Caco-2 (cell line): Measurements from ENCODE around the gene BCAR1. TPM values are rescaled to one million over a fixed set of nuclear protein-coding genes. Genes with fewer than 3 reads are reported as not detected.

Experiments used
- BruUV-seq: library from RNA; stranded (reverse); fragments of 400-500 nt; replicated peaks from 2 replicates; lab custom pipeline; 2021; lab: Mats Ljungman, UMichigan
- CTCF ChIA-PET: fragments of 300-600 bp; sonication (Branson Sonifier 250); formaldehyde crosslinking; loops from one replicate; lab custom pipeline; 2022; ENCODE audit warnings: antibody characterized with exemption; lab: Charles Lee
- POLR2A ChIA-PET: fragments of 300-600 bp; sonication (Branson Sonifier 250); formaldehyde crosslinking; loops from one replicate; lab custom pipeline; 2022; ENCODE audit warnings: antibody characterized with exemption; lab: Charles Lee
- DNase-seq, 2 experiments: peaks; one replicate each; pipeline versions ENCODE4 v3.0.0 to v3.0.0-alpha.2; 2020 to 2022
- H3K27me3 ChIP-seq: replicated peaks from 2 replicates; pipeline ENCODE4 v1.6.0; 2011; ENCODE audit warnings: low read length; ENCODE audit not compliant: control insufficient read depth, insufficient read depth
- H3K36me3 ChIP-seq: 2 replicates; pipeline ENCODE4 v1.5.1; 2011; ENCODE audit warnings: low read length; ENCODE audit not compliant: control insufficient read depth, insufficient read depth
- H3K4me1 ChIP-seq: fragments of 250-450 bp; sonication (Bioruptor Pico); 2 replicates; pipeline ENCODE4 v1.5.1; 2020; ENCODE audit warnings: mild to moderate bottlenecking
- H3K4me3 ChIP-seq: 2 replicates; pipeline ENCODE4 v1.5.1; 2011; ENCODE audit warnings: low read depth, mild to moderate bottlenecking, control low read depth, low read length
- H3K9me3 ChIP-seq: fragments of 250-450 bp; sonication (Bioruptor Pico); 2 replicates; pipeline ENCODE4 v1.5.1; 2020; ENCODE audit warnings: mild to moderate bottlenecking, moderate library complexity
- H3K27ac Mint-ChIP-seq: one replicate; pipeline ENCODE4 v1.8.0; 2022; ENCODE audit warnings: mixed read lengths; ENCODE audit not compliant: unreplicated experiment
- H3K27me3 Mint-ChIP-seq: one replicate; pipeline ENCODE4 v1.8.0; 2022; ENCODE audit warnings: mixed read lengths; ENCODE audit not compliant: insufficient read depth, unreplicated experiment
- H3K36me3 Mint-ChIP-seq: one replicate; pipeline ENCODE4 v1.8.0; 2022; ENCODE audit warnings: mild to moderate bottlenecking, mixed read lengths; ENCODE audit not compliant: insufficient read depth, unreplicated experiment
- H3K4me1 Mint-ChIP-seq: one replicate; pipeline ENCODE4 v1.8.0; 2022; ENCODE audit warnings: low read depth, mixed read lengths; ENCODE audit not compliant: unreplicated experiment
- H3K4me3 Mint-ChIP-seq: one replicate; pipeline ENCODE4 v1.8.0; 2022; ENCODE audit warnings: mild to moderate bottlenecking, moderate library complexity, mixed read lengths; ENCODE audit not compliant: unreplicated experiment
- H3K9me3 Mint-ChIP-seq: one replicate; pipeline ENCODE4 v1.8.0; 2022; ENCODE audit warnings: mixed read lengths; ENCODE audit not compliant: unreplicated experiment
- CTCF ChIP-seq, 2 experiments: fragments of 200-600 bp in 1 of 2; IDR thresholded peaks; 1 replicate in 1 of 2; 2 replicates in 1 of 2; pipeline versions ENCODE4 v1.5.1 to v1.8.0; 2011 to 2022; ENCODE audit warnings: antibody characterized with exemption in 1 of 2, control low read depth in 1 of 2, inconsistent platforms in 1 of 2, low read depth in 1 of 2, low read length in 1 of 2, mild to moderate bottlenecking in 1 of 2, moderate library complexity in 1 of 2; ENCODE audit not compliant: insufficient read depth in 1 of 2, severe bottlenecking in 1 of 2, unreplicated experiment in 1 of 2
- intact Hi-C: fragments of 100-400 bp; cut with micrococcal nuclease; formaldehyde crosslinking; loops from one replicate; pipeline ENCODE4 v1.10.0; 2022; ENCODE audit not compliant: unreplicated experiment
- total RNA-seq: library from RNA; stranded (reverse); gene quantifications from 2 replicates; pipeline ENCODE4 v1.2.3, GENCODE V29; 2022

BCAR1 gene
- total RNA-seq, 1 experiment from 2014 or later = 95.5 TPM

- no peak for TF ChIP-seq CTCF (IDR thresholded peaks at IDR 0.05; ENCODE audit: insufficient read depth in 1 of 2, low read depth in 1 of 2, low read length in 1 of 2, severe bottlenecking in 1 of 2, unreplicated experiment in 1 of 2)
- Mint-ChIP-seq H3K27ac (no peak overlapping the region), H3K4me1 (peaks cover 6% of the 10 kb centered on the region), H3K36me3 (peaks cover 80% of the 10 kb centered on the region), H3K9me3 (no peaks in the 10 kb centered on the region), H3K4me3 (no peak overlapping the region), H3K27me3 (no peaks in the 10 kb centered on the region)
- no peak for DNase-seq
- POLR2A ChIA-PET = no interaction called here
- Histone ChIP-seq H3K36me3 (peaks cover 3% of the 10 kb centered on the region), H3K27me3 (no peaks in the 10 kb centered on the region), H3K4me3 (no peak overlapping the region), H3K4me1 (no peaks in the 10 kb centered on the region), H3K9me3 (no peaks in the 10 kb centered on the region)
- no TSS peak for BruUV-seq
- CTCF ChIA-PET = interaction anchor here (0.6 to 3.1 kb wide), 5 partner anchors 10 to 150 kb away, joined by 3 to 40 read pairs (median 4); no protein-coding TSS in a partner anchor
- intact Hi-C loops = no loop called here
Measured at GRCh38 chr16:75235721-75236193, 15.7 kb downstream of the BCAR1 start.

GRCh38 chr16:75234856-75235696 is 16.3 kb downstream of the BCAR1 start:
- H3K9me3 Mint-ChIP-seq = no peaks in the 10 kb centered on the region
- no peaks in the 10 kb centered on the region for H3K4me1 ChIP-seq
- H3K4me3 ChIP-seq = no peak overlapping the region
- H3K4me1 Mint-ChIP-seq = peaks cover 6% of the 10 kb centered on the region
- H3K27me3 ChIP-seq = no peaks in the 10 kb centered on the region
- no peak overlapping the region for H3K4me3 Mint-ChIP-seq
- H3K36me3 Mint-ChIP-seq = peaks cover 81% of the 10 kb centered on the region
- H3K36me3 ChIP-seq = peaks cover 3% of the 10 kb centered on the region
- H3K27ac Mint-ChIP-seq = peak overlapping the region; percentile 60
- ChIA-PET POLR2A (no interaction called here), CTCF (interaction anchor here (0.6 to 3.1 kb wide), 7 partner anchors 10 to 167 kb away, joined by 3 to 40 read pairs (median 4); partner anchors contain the start of gene CTRB1)
- intact Hi-C loops = loop anchor here (1.0 to 5.0 kb wide), 4 partner anchors 31 to 168 kb away; no protein-coding TSS in a partner anchor
- DNase-seq = no peak
- no peak for TF ChIP-seq CTCF (IDR thresholded peaks at IDR 0.05; ENCODE audit: insufficient read depth in 1 of 2, low read depth in 1 of 2, low read length in 1 of 2, severe bottlenecking in 1 of 2, unreplicated experiment in 1 of 2)
- BruUV-seq = no TSS peak
- no peaks in the 10 kb centered on the region for H3K9me3 ChIP-seq
- H3K27me3 Mint-ChIP-seq = no peaks in the 10 kb centered on the region

- Mint-ChIP-seq H3K4me3 (no peak overlapping the region), H3K27ac (peak overlapping the region; percentile 60), H3K9me3 (no peaks in the 10 kb centered on the region), H3K27me3 (no peaks in the 10 kb centered on the region), H3K36me3 (peaks cover 83% of the 10 kb centered on the region), H3K4me1 (peaks cover 6% of the 10 kb centered on the region)
- CTCF ChIA-PET = interaction anchor here (0.5 to 3.1 kb wide), 20 partner anchors 8 to 214 kb away, joined by 3 to 40 read pairs (median 4); partner anchors contain the start of gene CTRB1
- POLR2A ChIA-PET = interaction anchor here (0.6 kb wide), 2 partner anchors 12 to 60 kb away, joined by 3 to 6 read pairs; no protein-coding TSS in a partner anchor
- Histone ChIP-seq H3K4me3 (no peak overlapping the region), H3K4me1 (no peaks in the 10 kb centered on the region), H3K9me3 (no peaks in the 10 kb centered on the region), H3K27me3 (no peaks in the 10 kb centered on the region), H3K36me3 (peaks cover 5% of the 10 kb centered on the region)
- BruUV-seq = no TSS peak
- intact Hi-C loops = loop anchor here (5.0 kb wide), 1 partner anchor 36 kb away; no protein-coding TSS in a partner anchor
- DNase-seq = no peak
- TF ChIP-seq CTCF (IDR thresholded peaks at IDR 0.05; ENCODE audit: insufficient read depth in 1 of 2, low read depth in 1 of 2, low read length in 1 of 2, severe bottlenecking in 1 of 2, unreplicated experiment in 1 of 2) = no peak
Measured at GRCh38 chr16:75233611-75233938, 17.8 kb downstream of the BCAR1 start.
